GM18517 (cell line): ENCODE measurements around the gene KREMEN2.

Experiments used
- ATAC-seq: cut with Tn5 transposase; IDR thresholded peaks from one replicate; pipeline ENCODE4 v1.9.1; 2021; ENCODE audit warnings: mild to moderate bottlenecking, moderate library complexity; ENCODE audit not compliant: unreplicated experiment

Gene KREMEN2

GRCh38 chr16:3000540-3000939, 36.5 kb downstream of the KREMEN2 start:
- ATAC-seq, result no peak

GRCh38 chr16:3001316-3001715, 37.2 kb downstream of the KREMEN2 start:
- ATAC-seq, result no peak

- ATAC-seq, result peak; percentile 94
These were observed 39.7 kb downstream of the KREMEN2 start for GRCh38 chr16:3003582-3004270.

GRCh38 chr16:3004319-3004718, 40.2 kb downstream of the KREMEN2 start:
- ATAC-seq, result peak; percentile 8

- no peak for ATAC-seq
These were observed 40.8 kb downstream of the KREMEN2 start for GRCh38 chr16:3004781-3005284.

GRCh38 chr16:3007059-3007956, 43.2 kb downstream of the KREMEN2 start:
- no peak for ATAC-seq

- ATAC-seq, result no peak
These were observed 44.0 kb downstream of the KREMEN2 start for GRCh38 chr16:3007957-3008689.

- no peak for ATAC-seq
These were observed 44.6 kb downstream of the KREMEN2 start for GRCh38 chr16:3008690-3009037.

- no peak for ATAC-seq
These were observed 45.7 kb downstream of the KREMEN2 start for GRCh38 chr16:3009568-3010390.

- ATAC-seq, result no peak
These were observed 46.4 kb downstream of the KREMEN2 start for GRCh38 chr16:3010510-3010909.

- ATAC-seq, result no peak
These were observed 48.2 kb downstream of the KREMEN2 start for GRCh38 chr16:3012246-3012645.

- no peak for ATAC-seq
These were observed 48.8 kb downstream of the KREMEN2 start, which contains the start of gene CLDN9 for GRCh38 chr16:3012828-3013420. TSS of gene CLDN9 (plus strand) at chr16:3012923. CDS start at chr16:3013363, 440 bp downstream.

- ATAC-seq, result no peak
These were observed 49.4 kb downstream of the KREMEN2 start for GRCh38 chr16:3013491-3013951.

- no peak for ATAC-seq
These were observed 50.1 kb downstream of the KREMEN2 start for GRCh38 chr16:3013998-3014690.

GRCh38 chr16:3014971-3015370, 50.9 kb downstream of the KREMEN2 start:
- no peak for ATAC-seq

- no peak for ATAC-seq
These were observed 51.9 kb downstream of the KREMEN2 start for GRCh38 chr16:3015865-3016521.

GRCh38 chr16:3017344-3017743, 53.3 kb downstream of the KREMEN2 start:
- ATAC-seq, result no peak
